GM20000 (cell line): ENCODE measurements around the gene RAD54L.
"Not testable (repeated sequence)": the region's sequence is repeated elsewhere in the genome, so short reads cannot be mapped to it uniquely, and the experiment has no call there.

Source experiments
- DNase-seq: peaks from one replicate; pipeline ENCODE4 v3.0.0; 2012; ENCODE audit warnings: low spot score

RAD54L gene

GRCh38 chr1:46325285-46326076 lies 77.9 kb downstream of the RAD54L start:
- not testable (repeated sequence) for DNase-seq
